Tibial nerve (tissue), 4 donors: Measurements from ENCODE around the gene PIGN. TPM values are rescaled to one million over a fixed set of nuclear protein-coding genes. Genes with fewer than 3 reads are reported as not detected.

Source experiments
- DNase-seq, 2 donors: peaks; one replicate each; pipeline ENCODE4 v3.0.0-alpha.2; 2019; ENCODE audit warnings: low spot score in 2 of 2
- H3K27ac ChIP-seq, 4 donors: fragments of 200-600 bp; sonication (generic) in 3 of 4; one replicate each; pipeline ENCODE4 v1.5.1; 2017 to 2019; ENCODE audit warnings: mild to moderate bottlenecking in 1 of 4
- H3K27me3 ChIP-seq, 2 donors: fragments of 200-600 bp; sonication (generic) in 1 of 2; one replicate each; pipeline versions ENCODE4 v1.5.1 to v1.6.0; 2017 to 2019
- H3K36me3 ChIP-seq, 3 donors: fragments of 200-600 bp; sonication (generic); one replicate each; pipeline ENCODE4 v1.5.1; 2018 to 2019
- H3K4me1 ChIP-seq, 4 donors: fragments of 200-600 bp; sonication (generic) in 3 of 4; one replicate each; pipeline ENCODE4 v1.5.1; 2017 to 2019
- H3K4me3 ChIP-seq, 4 donors: fragments of 200-600 bp; sonication (generic) in 3 of 4; one replicate each; pipeline ENCODE4 v1.5.1; 2017 to 2019; ENCODE audit warnings: mild to moderate bottlenecking in 1 of 4, moderate library complexity in 1 of 4
- H3K9me3 ChIP-seq, 4 donors: fragments of 200-600 bp; sonication (generic) in 3 of 4; one replicate each; pipeline ENCODE4 v1.5.1; 2017 to 2019
- EP300 ChIP-seq, 2 donors: sonication (generic); formaldehyde crosslinking; IDR thresholded peaks; one replicate each; pipeline ENCODE4 v1.6.1; 2017; ENCODE audit warnings: antibody characterized with exemption in 2 of 2, mild to moderate bottlenecking in 1 of 2
- POLR2A ChIP-seq, 2 donors: fragments of 450-650 bp; IDR thresholded peaks; one replicate each; pipeline ENCODE4 v1.6.1; 2017; ENCODE audit warnings: antibody characterized with exemption in 2 of 2, mild to moderate bottlenecking in 2 of 2, moderate library complexity in 2 of 2
- WGBS, 2 donors: methylation state at CpG; one replicate each; pipeline ENCODE4 v1.1.5; 2018; 5-methylcytosine and 5-hydroxymethylcytosine counted together
- total RNA-seq, 4 donors: library from RNA; depleted of rRNA; stranded (reverse); fragments of >200 nt; gene quantifications; one replicate each; pipeline ENCODE4 v1.1.0, GENCODE V29; 2016
- TF ChIP-seq, protein P1 (sequence below), 5 experiments: fragments of 200-600 bp in 3 of 5; fragments of 450-650 bp in 2 of 5; sonication (generic) in 3 of 5; IDR thresholded peaks; one replicate each; pipeline ENCODE4 v1.5.1; 2016 to 2019; ENCODE audit warnings: antibody characterized with exemption in 5 of 5, mild to moderate bottlenecking in 3 of 5, moderate library complexity in 2 of 5

The PIGN gene
- total RNA-seq, 4 donors from 2014 or later, result 24.9 to 40.0 (median 32.5) TPM

DNA sequence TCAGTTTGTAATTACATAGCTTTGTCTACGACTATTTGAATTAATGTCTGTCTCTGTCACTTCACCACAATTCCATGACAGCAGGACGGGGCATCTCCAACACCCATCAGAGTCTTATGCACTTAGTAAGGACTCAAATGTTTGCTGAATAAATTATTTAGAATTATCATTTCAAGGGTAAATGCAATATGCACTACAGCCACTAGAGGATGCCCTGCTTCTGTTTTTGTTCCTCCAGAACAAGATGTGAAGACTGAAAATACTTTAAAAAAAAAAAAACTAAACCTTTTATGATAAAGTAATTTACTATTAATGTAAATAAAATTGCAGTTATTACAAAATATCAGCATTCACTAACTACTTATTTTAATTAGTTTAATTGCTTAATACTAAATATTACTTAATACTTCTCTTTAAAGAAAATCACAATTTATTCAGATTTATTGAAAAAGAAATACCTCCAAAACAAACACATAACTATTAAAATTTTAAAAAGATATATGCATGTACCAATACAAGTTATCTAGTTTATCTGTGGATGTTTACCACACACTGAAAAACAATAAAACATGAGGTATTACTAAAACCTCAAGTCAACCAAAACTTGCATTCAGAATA is 3.2 kb downstream of the PIGN start:
- peaks cover 0 to 37% (median 11%) of the 10 kb centered on the region in 4 donors for H3K4me1 ChIP-seq
- H3K36me3 ChIP-seq, result peaks cover 0 to 7% (median 0%) of the 10 kb centered on the region in 3 donors
- no peak overlapping the region for H3K27ac ChIP-seq
- no peaks in the 10 kb centered on the region for H3K27me3 ChIP-seq
- H3K4me3 ChIP-seq, result no peak overlapping the region
- no peaks in the 10 kb centered on the region for H3K9me3 ChIP-seq
- TF ChIP-seq, protein P1, sequence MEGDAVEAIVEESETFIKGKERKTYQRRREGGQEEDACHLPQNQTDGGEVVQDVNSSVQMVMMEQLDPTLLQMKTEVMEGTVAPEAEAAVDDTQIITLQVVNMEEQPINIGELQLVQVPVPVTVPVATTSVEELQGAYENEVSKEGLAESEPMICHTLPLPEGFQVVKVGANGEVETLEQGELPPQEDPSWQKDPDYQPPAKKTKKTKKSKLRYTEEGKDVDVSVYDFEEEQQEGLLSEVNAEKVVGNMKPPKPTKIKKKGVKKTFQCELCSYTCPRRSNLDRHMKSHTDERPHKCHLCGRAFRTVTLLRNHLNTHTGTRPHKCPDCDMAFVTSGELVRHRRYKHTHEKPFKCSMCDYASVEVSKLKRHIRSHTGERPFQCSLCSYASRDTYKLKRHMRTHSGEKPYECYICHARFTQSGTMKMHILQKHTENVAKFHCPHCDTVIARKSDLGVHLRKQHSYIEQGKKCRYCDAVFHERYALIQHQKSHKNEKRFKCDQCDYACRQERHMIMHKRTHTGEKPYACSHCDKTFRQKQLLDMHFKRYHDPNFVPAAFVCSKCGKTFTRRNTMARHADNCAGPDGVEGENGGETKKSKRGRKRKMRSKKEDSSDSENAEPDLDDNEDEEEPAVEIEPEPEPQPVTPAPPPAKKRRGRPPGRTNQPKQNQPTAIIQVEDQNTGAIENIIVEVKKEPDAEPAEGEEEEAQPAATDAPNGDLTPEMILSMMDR (IDR thresholded peaks at IDR 0.05), result peak; percentile 69 to 96 (median 86)
- TF ChIP-seq EP300 (IDR thresholded peaks at IDR 0.05), result no peak
- 3 to 9% methylated on average over 2 of the region's 2 CpGs for WGBS, 2 donors
- peak in 1 of 2 donors; percentile 51 for DNase-seq

GRCh38 chr18:62182220-62182619 is 4.6 kb downstream of the PIGN start:
- no peaks in the 10 kb centered on the region for H3K9me3 ChIP-seq
- H3K36me3 ChIP-seq, result peaks cover 0 to 7% (median 0%) of the 10 kb centered on the region in 3 donors
- no peaks in the 10 kb centered on the region for H3K27me3 ChIP-seq
- TF ChIP-seq EP300 (IDR thresholded peaks at IDR 0.05) (no peak), POLR2A (IDR thresholded peaks at IDR 0.05) (no peak)
- TF ChIP-seq, protein P1 (IDR thresholded peaks at IDR 0.05), result no peak
- WGBS, 2 donors, result 80 to 83% methylated on average over 3 of the region's 3 CpGs
- H3K4me3 ChIP-seq, result no peak overlapping the region
- no peak overlapping the region for H3K27ac ChIP-seq
- no peak for DNase-seq
- H3K4me1 ChIP-seq, result peaks cover 0 to 29% (median 5%) of the 10 kb centered on the region in 4 donors

DNA sequence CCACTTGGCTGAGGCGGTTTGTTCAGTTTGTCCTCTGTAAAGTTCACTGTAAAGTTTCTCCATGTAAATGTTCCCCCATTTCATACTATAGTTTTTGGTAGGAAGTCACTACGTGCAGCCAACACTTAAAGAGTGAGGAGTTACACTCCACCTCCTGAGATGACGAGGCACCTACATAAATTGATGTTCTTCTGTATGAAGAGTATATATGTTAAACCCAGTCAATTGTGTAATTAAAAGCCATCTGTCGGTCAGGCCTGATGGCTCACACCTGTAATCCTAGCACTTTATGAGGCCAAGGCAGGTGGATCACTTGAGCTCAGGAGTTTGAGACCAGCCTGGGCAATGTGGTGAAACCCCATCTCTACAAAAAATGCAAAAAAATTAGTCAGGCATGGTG is 7.6 kb downstream of the PIGN start:
- no peaks in the 10 kb centered on the region for H3K27me3 ChIP-seq
- peaks cover 0 to 9% (median 0%) of the 10 kb centered on the region in 4 donors for H3K4me1 ChIP-seq
- TF ChIP-seq, protein P1 (IDR thresholded peaks at IDR 0.05), result no peak
- TF ChIP-seq POLR2A (IDR thresholded peaks at IDR 0.05), result no peak
- TF ChIP-seq EP300 (IDR thresholded peaks at IDR 0.05), result no peak
- no peak for DNase-seq
- 90 to 99% methylated on average over 4 of the region's 4 CpGs for WGBS, 2 donors
- no peak overlapping the region for H3K4me3 ChIP-seq
- H3K27ac ChIP-seq, result no peak overlapping the region
- H3K36me3 ChIP-seq, result peaks cover 0 to 7% (median 0%) of the 10 kb centered on the region in 3 donors
- H3K9me3 ChIP-seq, result no peaks in the 10 kb centered on the region

GRCh38 chr18:62177271-62177670 is 9.6 kb downstream of the PIGN start:
- Histone ChIP-seq H3K27me3 (no peaks in the 10 kb centered on the region), H3K4me3 (no peak overlapping the region), H3K36me3 (peaks cover 0 to 7% (median 0%) of the 10 kb centered on the region in 3 donors), H3K27ac (no peak overlapping the region), H3K9me3 (no peaks in the 10 kb centered on the region), H3K4me1 (no peaks in the 10 kb centered on the region)
- WGBS, 2 donors, result 75 to 81% methylated on average over 3 of the region's 3 CpGs
- DNase-seq, result no peak
- TF ChIP-seq, protein P1 (IDR thresholded peaks at IDR 0.05), result no peak
- TF ChIP-seq EP300 (IDR thresholded peaks at IDR 0.05) (no peak), POLR2A (IDR thresholded peaks at IDR 0.05) (no peak)

GRCh38 chr18:62175521-62175920 is 11.3 kb downstream of the PIGN start:
- DNase-seq, result no peak
- no peaks in the 10 kb centered on the region for H3K27me3 ChIP-seq
- TF ChIP-seq, protein P1 (IDR thresholded peaks at IDR 0.05), result no peak
- TF ChIP-seq EP300 (IDR thresholded peaks at IDR 0.05) (no peak), POLR2A (IDR thresholded peaks at IDR 0.05) (no peak)
- no peaks in the 10 kb centered on the region for H3K9me3 ChIP-seq
- no peaks in the 10 kb centered on the region for H3K4me1 ChIP-seq
- H3K36me3 ChIP-seq, result peaks cover 0 to 7% (median 0%) of the 10 kb centered on the region in 3 donors
- WGBS, 2 donors, result 85 to 89% methylated on average over 3 of the region's 3 CpGs
- no peak overlapping the region for H3K4me3 ChIP-seq
- H3K27ac ChIP-seq, result no peak overlapping the region
